OCI-LY7 (cell line): ENCODE results near the gene TRMT11. TPM values are rescaled to one million over a fixed set of nuclear protein-coding genes. Genes with fewer than 3 reads are reported as not detected.

ENCODE experiments used
- BruUV-seq: library from RNA; stranded (reverse); fragments of 400-500 nt; replicated peaks from 2 replicates; lab custom pipeline; 2021; lab: Mats Ljungman, UMichigan
- CTCF ChIA-PET: fragments of 300-600 bp; sonication (Branson Sonifier 250); formaldehyde crosslinking; loops from one replicate; lab custom pipeline; 2022; ENCODE audit warnings: antibody characterized with exemption; ENCODE audit not compliant: unreplicated experiment; lab: Charles Lee
- POLR2A ChIA-PET: fragments of 300-600 bp; sonication (Branson Sonifier 250); formaldehyde crosslinking; loops from one replicate; lab custom pipeline; 2022; ENCODE audit warnings: antibody characterized with exemption; lab: Charles Lee
- DNase-seq: peaks from one replicate; pipeline ENCODE4 v3.0.0-alpha.2; 2015; ENCODE audit warnings: low spot score
- H2AFZ ChIP-seq: fragments of 200-600 bp; sonication (generic), shearing (Covaris generic); 2 replicates; pipeline ENCODE4 v1.6.1; 2014; ENCODE audit warnings: mild to moderate bottlenecking, antibody characterized with exemption, low read length, moderate library complexity
- H3K27ac ChIP-seq: fragments of 200-600 bp; sonication (generic); 2 replicates; pipeline ENCODE4 v1.5.1; 2014; ENCODE audit warnings: mixed run types, low read depth, mild to moderate bottlenecking, moderate library complexity, low read length, inconsistent platforms; ENCODE audit not compliant: poor library complexity, severe bottlenecking
- H3K36me3 ChIP-seq: fragments of 200-600 bp; sonication (generic); 2 replicates; pipeline ENCODE4 v1.6.1; 2014; ENCODE audit warnings: mild to moderate bottlenecking, antibody characterized with exemption, low read length, moderate library complexity, mixed read lengths; ENCODE audit not compliant: insufficient read depth
- H3K4me1 ChIP-seq: fragments of 200-600 bp; sonication (generic); 2 replicates; pipeline ENCODE4 v1.5.1; 2014; ENCODE audit warnings: mild to moderate bottlenecking, low read length; ENCODE audit not compliant: insufficient read depth, poor library complexity, severe bottlenecking
- H3K4me2 ChIP-seq: fragments of 200-600 bp; sonication (generic); 2 replicates; pipeline ENCODE4 v1.6.1; 2014; ENCODE audit warnings: mild to moderate bottlenecking, low read length
- H3K4me3 ChIP-seq: fragments of 200-600 bp; sonication (generic); 2 replicates; pipeline ENCODE4 v1.5.1; 2014; ENCODE audit warnings: mild to moderate bottlenecking, low read depth, low read length; ENCODE audit not compliant: poor library complexity, severe bottlenecking
- H3K79me2 ChIP-seq: fragments of 200-600 bp; sonication (generic); 2 replicates; pipeline ENCODE4 v1.6.1; 2016; ENCODE audit warnings: low read depth, mild to moderate bottlenecking, low read length, moderate library complexity, mixed read lengths; ENCODE audit not compliant: insufficient read depth
- H3K9me2 ChIP-seq: fragments of 200-600 bp; sonication (generic); 2 replicates; pipeline ENCODE4 v1.6.1; 2016; ENCODE audit warnings: mild to moderate bottlenecking, low read length, mixed read lengths; ENCODE audit not compliant: insufficient read depth
- H3K9me3 ChIP-seq: fragments of 200-600 bp; sonication (generic); 2 replicates; pipeline ENCODE4 v1.6.1; 2014; ENCODE audit warnings: mild to moderate bottlenecking, mixed run types, low read length, mixed read lengths
- H4K20me1 ChIP-seq: fragments of 200-600 bp; sonication (generic); 2 replicates; pipeline ENCODE4 v1.6.1; 2014; ENCODE audit warnings: mild to moderate bottlenecking, antibody characterized with exemption, low read length, moderate library complexity, mixed read lengths; ENCODE audit not compliant: insufficient read depth
- CTCF ChIP-seq: fragments of 200-600 bp; sonication (generic); conservative IDR thresholded peaks from 2 replicates; pipeline ENCODE4 v1.5.1; 2014; ENCODE audit warnings: mild to moderate bottlenecking, antibody characterized with exemption, low read length, moderate library complexity, mixed read lengths
- EZH2phosphoT487 ChIP-seq: fragments of 200-600 bp; sonication (generic); IDR thresholded peaks from 2 replicates; pipeline ENCODE4 v1.6.1; 2018; ENCODE audit warnings: low read depth, borderline replicate concordance, mild to moderate bottlenecking, mixed run types, antibody characterized with exemption, low read length, moderate library complexity, mixed read lengths
- intact Hi-C: fragments of 100-400 bp; cut with micrococcal nuclease; formaldehyde crosslinking; loops from one replicate; pipeline ENCODE4 v1.10.0; 2022; ENCODE audit not compliant: unreplicated experiment
- total RNA-seq, 2 experiments: library from RNA; depleted of rRNA in 1 of 2; stranded (reverse); fragments of >200 nt in 1 of 2; shearing (Covaris generic) in 1 of 2; gene quantifications; 2 replicates each; pipeline ENCODE4 v1.2.3, GENCODE V29; 2014 to 2022

TRMT11 gene
- total RNA-seq, 2 experiments from 2014 or later = 32.9 to 46.8 TPM

GRCh38 chr6:126041516-126041915, 55.2 kb downstream of the TRMT11 start:
- ChIA-PET POLR2A (no interaction called here), CTCF (no interaction called here)
- BruUV-seq = no TSS peak

DNA sequence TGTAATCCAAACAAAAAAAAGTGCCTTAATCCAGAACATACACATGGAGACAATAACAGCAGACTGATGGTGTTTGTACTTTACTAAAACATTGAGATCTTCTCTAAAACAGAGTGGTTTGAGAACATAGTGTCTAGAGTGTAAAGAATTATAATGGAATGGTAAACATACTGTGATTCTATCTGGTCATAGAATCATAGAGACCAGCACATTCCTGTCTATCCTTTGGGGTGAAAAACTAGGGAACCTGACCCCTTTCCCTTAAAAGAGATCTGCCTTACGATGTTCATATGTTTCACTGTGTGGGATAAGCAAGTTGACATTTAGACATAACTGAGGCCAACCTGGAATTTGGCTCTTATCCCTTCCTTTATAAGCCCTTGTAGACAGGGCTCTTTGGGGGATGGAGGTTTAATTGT, 55.7 kb downstream of the TRMT11 start:
- Histone ChIP-seq H3K4me2 (no peak overlapping the region), H3K36me3 (peaks cover 50% of the 10 kb centered on the region), H3K9me3 (no peaks in the 10 kb centered on the region), H3K27ac (no peak overlapping the region), H2AFZ (no peak overlapping the region), H3K4me1 (no peaks in the 10 kb centered on the region), H3K9me2 (no peaks in the 10 kb centered on the region), H4K20me1 (no peaks in the 10 kb centered on the region), H3K79me2 (no peaks in the 10 kb centered on the region), H3K4me3 (no peak overlapping the region)
- TF ChIP-seq EZH2phosphoT487 (no peak), CTCF (no peak)
- no TSS peak for BruUV-seq
- ChIA-PET POLR2A (interaction anchor here (1.0 kb wide), 1 partner anchor 95 kb away, joined by 3 read pairs; no protein-coding TSS in a partner anchor), CTCF (no interaction called here)
- DNase-seq = no peak
- intact Hi-C loops = no loop called here

More at GRCh38 chr6:126041516-126041915, 55.2 kb downstream of the TRMT11 start:
- no peaks in the 10 kb centered on the region for H3K9me2 ChIP-seq
- H3K36me3 ChIP-seq = peaks cover 50% of the 10 kb centered on the region
- H2AFZ ChIP-seq = no peak overlapping the region
- H3K4me1 ChIP-seq = no peaks in the 10 kb centered on the region
- no peak overlapping the region for H3K27ac ChIP-seq
- H3K9me3 ChIP-seq = no peaks in the 10 kb centered on the region
- no peaks in the 10 kb centered on the region for H4K20me1 ChIP-seq
- H3K4me3 ChIP-seq = no peak overlapping the region
- intact Hi-C loops = no loop called here
- no peak for DNase-seq
- TF ChIP-seq EZH2phosphoT487 = no peak
- no peak for TF ChIP-seq CTCF
- no peak overlapping the region for H3K4me2 ChIP-seq
- H3K79me2 ChIP-seq = no peaks in the 10 kb centered on the region

GRCh38 chr6:126047648-126048047, 61.3 kb downstream of the TRMT11 start:
- Histone ChIP-seq H2AFZ (no peak overlapping the region), H4K20me1 (no peaks in the 10 kb centered on the region), H3K9me2 (no peaks in the 10 kb centered on the region), H3K36me3 (peaks cover 13% of the 10 kb centered on the region), H3K4me2 (no peak overlapping the region), H3K27ac (no peak overlapping the region), H3K4me1 (no peaks in the 10 kb centered on the region), H3K79me2 (no peaks in the 10 kb centered on the region), H3K4me3 (no peak overlapping the region), H3K9me3 (no peaks in the 10 kb centered on the region)
- intact Hi-C loops = no loop called here
- ChIA-PET CTCF (no interaction called here), POLR2A (interaction anchor here (0.6 kb wide), 1 partner anchor 623 kb away, joined by 5 read pairs; no protein-coding TSS in a partner anchor)
- no TSS peak for BruUV-seq
- no peak for DNase-seq
- TF ChIP-seq EZH2phosphoT487 = no peak
- no peak for TF ChIP-seq CTCF
